Activated naive CD4-positive, alpha-beta T cell treated with anti-CD3 and anti-CD28 coated beads, Interleukin-2, amount 50 U/mL, for 24 hours (primary cell): Measurements from ENCODE around the gene CR1.
"Not testable (repeated sequence)": the region's sequence is repeated elsewhere in the genome, so short reads cannot be mapped to it uniquely, and the experiment has no call there.

ENCODE experiments used
- H3K27ac Mint-ChIP-seq: one replicate; pipeline ENCODE4 v1.8.0; 2021; ENCODE audit warnings: mild to moderate bottlenecking, mixed read lengths
- H3K27me3 Mint-ChIP-seq: one replicate; pipeline ENCODE4 v1.8.0; 2021; ENCODE audit warnings: mixed read lengths
- H3K36me3 Mint-ChIP-seq: one replicate; pipeline ENCODE4 v1.8.0; 2021; ENCODE audit warnings: mixed read lengths
- H3K4me1 Mint-ChIP-seq: one replicate; pipeline ENCODE4 v1.8.0; 2021; ENCODE audit warnings: mixed read lengths
- H3K4me3 Mint-ChIP-seq: one replicate; pipeline ENCODE4 v1.8.0; 2021; ENCODE audit warnings: mild to moderate bottlenecking, mixed read lengths
- H3K9me3 Mint-ChIP-seq: one replicate; pipeline ENCODE4 v1.8.0; 2021; ENCODE audit warnings: mixed read lengths

Gene CR1

DNA sequence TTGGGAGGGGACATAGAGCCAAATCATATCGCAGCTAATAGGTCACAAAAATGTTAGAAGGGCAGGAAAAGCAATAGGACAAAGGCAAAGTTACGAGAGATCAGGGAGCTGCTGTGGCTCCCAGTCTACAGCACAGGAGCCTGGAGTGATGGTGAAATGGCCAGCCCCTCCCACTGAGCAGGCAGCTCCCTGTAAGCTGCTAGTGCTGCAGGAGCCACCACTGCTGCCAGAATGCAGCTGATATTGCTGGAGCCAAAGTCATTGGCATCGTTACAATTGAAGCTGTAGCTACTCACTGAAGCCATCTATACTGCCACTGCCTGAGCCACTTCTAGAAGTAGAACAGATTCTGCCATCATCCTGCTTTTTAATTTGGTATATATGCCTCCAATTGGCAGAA lies 29.3 kb downstream of the CR1 start:
- H3K9me3 Mint-ChIP-seq, H3K27me3 Mint-ChIP-seq, H3K27ac Mint-ChIP-seq, H3K4me1 Mint-ChIP-seq, H3K4me3 Mint-ChIP-seq, H3K36me3 Mint-ChIP-seq: not testable (repeated sequence)

DNA sequence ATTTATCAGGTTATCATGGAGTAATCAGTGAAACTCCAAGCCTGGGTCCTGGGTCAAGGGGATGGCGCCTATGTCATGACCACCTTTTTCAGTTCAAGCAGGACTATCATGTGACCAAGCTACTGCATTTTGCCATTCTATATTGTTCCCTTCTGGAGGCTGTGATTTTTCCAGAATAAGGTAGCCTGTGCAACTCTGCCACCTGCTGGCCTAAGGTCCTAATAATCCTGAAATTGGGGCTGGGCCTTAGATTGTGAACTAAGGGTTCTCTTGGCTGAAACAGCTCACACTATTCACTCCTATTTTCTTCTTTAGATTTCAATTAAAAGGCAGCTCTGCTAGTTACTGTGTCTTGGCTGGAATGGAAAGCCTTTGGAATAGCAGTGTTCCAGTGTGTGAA lies 32.4 kb downstream of the CR1 start:
- not testable (repeated sequence) for H3K36me3 Mint-ChIP-seq, H3K4me1 Mint-ChIP-seq, H3K4me3 Mint-ChIP-seq

GRCh38 chr1:207536263-207536662 lies 40.3 kb downstream of the CR1 start:
- not testable (repeated sequence) for H3K27me3 Mint-ChIP-seq, H3K27ac Mint-ChIP-seq, H3K36me3 Mint-ChIP-seq, H3K4me3 Mint-ChIP-seq, H3K4me1 Mint-ChIP-seq, H3K9me3 Mint-ChIP-seq

More for the DNA sequence above, 32.4 kb downstream of the CR1 start:
- not testable (repeated sequence) for H3K9me3 Mint-ChIP-seq, H3K27ac Mint-ChIP-seq, H3K27me3 Mint-ChIP-seq

- not testable (repeated sequence) for H3K27me3 Mint-ChIP-seq, H3K36me3 Mint-ChIP-seq, H3K9me3 Mint-ChIP-seq, H3K4me1 Mint-ChIP-seq, H3K27ac Mint-ChIP-seq, H3K4me3 Mint-ChIP-seq
These were observed 50.9 kb downstream of the CR1 start for GRCh38 chr1:207546677-207547357.

GRCh38 chr1:207554823-207555222 lies 58.9 kb downstream of the CR1 start:
- H3K4me3 Mint-ChIP-seq, H3K4me1 Mint-ChIP-seq, H3K36me3 Mint-ChIP-seq, H3K27me3 Mint-ChIP-seq, H3K9me3 Mint-ChIP-seq, H3K27ac Mint-ChIP-seq: not testable (repeated sequence)

- H3K4me1 Mint-ChIP-seq, result no peaks in the 10 kb centered on the region
- H3K4me3 Mint-ChIP-seq, result no peak overlapping the region
- no peaks in the 10 kb centered on the region for H3K36me3 Mint-ChIP-seq
- H3K27ac Mint-ChIP-seq, result no peak overlapping the region
- H3K27me3 Mint-ChIP-seq, result no peaks in the 10 kb centered on the region
- H3K9me3 Mint-ChIP-seq, result no peaks in the 10 kb centered on the region
These were observed 69.8 kb downstream of the CR1 start for GRCh38 chr1:207565546-207566468.

- H3K9me3 Mint-ChIP-seq, H3K36me3 Mint-ChIP-seq, H3K27me3 Mint-ChIP-seq, H3K4me1 Mint-ChIP-seq, H3K27ac Mint-ChIP-seq, H3K4me3 Mint-ChIP-seq: not testable (repeated sequence)
These were observed 76.0 kb downstream of the CR1 start for GRCh38 chr1:207571926-207572325.

- H3K4me3 Mint-ChIP-seq, H3K9me3 Mint-ChIP-seq, H3K4me1 Mint-ChIP-seq, H3K27me3 Mint-ChIP-seq, H3K36me3 Mint-ChIP-seq: not testable (repeated sequence)
- H3K27ac Mint-ChIP-seq, result peak overlapping the region; percentile 24
These were observed 77.1 kb downstream of the CR1 start for GRCh38 chr1:207573074-207573473.

- H3K4me3 Mint-ChIP-seq, H3K4me1 Mint-ChIP-seq, H3K9me3 Mint-ChIP-seq, H3K27ac Mint-ChIP-seq, H3K36me3 Mint-ChIP-seq, H3K27me3 Mint-ChIP-seq: not testable (repeated sequence)
These were observed 79.4 kb downstream of the CR1 start for GRCh38 chr1:207575381-207575780.

GRCh38 chr1:207578796-207579435 lies 83.0 kb downstream of the CR1 start:
- H3K27ac Mint-ChIP-seq, result no peak overlapping the region
- no peaks in the 10 kb centered on the region for H3K36me3 Mint-ChIP-seq
- no peaks in the 10 kb centered on the region for H3K9me3 Mint-ChIP-seq
- no peaks in the 10 kb centered on the region for H3K27me3 Mint-ChIP-seq
- no peak overlapping the region for H3K4me3 Mint-ChIP-seq
- H3K4me1 Mint-ChIP-seq, result no peaks in the 10 kb centered on the region

DNA sequence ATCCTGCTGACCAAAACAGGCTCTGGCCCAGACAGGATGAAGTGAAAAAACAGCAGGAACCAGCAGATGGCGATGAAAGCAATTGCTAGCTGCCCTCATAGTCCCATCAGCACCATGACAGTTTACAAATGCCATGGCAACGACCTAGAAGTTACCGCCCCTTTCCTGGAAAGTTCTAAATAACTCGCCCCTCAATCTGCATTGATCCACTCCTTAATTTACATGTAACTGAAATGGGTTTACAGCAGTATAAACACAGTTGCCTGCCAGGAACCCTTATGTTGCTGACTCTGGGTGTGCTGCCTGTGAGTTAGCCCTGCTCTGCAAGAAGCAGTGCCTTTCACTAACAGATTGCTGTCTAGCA lies 83.5 kb downstream of the CR1 start:
- Mint-ChIP-seq H3K36me3 (no peaks in the 10 kb centered on the region), H3K9me3 (no peaks in the 10 kb centered on the region), H3K4me3 (no peak overlapping the region), H3K27ac (no peak overlapping the region), H3K27me3 (no peaks in the 10 kb centered on the region), H3K4me1 (no peaks in the 10 kb centered on the region)

- no peaks in the 10 kb centered on the region for H3K4me1 Mint-ChIP-seq
- H3K9me3 Mint-ChIP-seq, result no peaks in the 10 kb centered on the region
- no peak overlapping the region for H3K27ac Mint-ChIP-seq
- no peaks in the 10 kb centered on the region for H3K27me3 Mint-ChIP-seq
- H3K36me3 Mint-ChIP-seq, result peaks cover 1% of the 10 kb centered on the region
- no peak overlapping the region for H3K4me3 Mint-ChIP-seq
These were observed 85.7 kb downstream of the CR1 start for GRCh38 chr1:207581496-207582153.

DNA sequence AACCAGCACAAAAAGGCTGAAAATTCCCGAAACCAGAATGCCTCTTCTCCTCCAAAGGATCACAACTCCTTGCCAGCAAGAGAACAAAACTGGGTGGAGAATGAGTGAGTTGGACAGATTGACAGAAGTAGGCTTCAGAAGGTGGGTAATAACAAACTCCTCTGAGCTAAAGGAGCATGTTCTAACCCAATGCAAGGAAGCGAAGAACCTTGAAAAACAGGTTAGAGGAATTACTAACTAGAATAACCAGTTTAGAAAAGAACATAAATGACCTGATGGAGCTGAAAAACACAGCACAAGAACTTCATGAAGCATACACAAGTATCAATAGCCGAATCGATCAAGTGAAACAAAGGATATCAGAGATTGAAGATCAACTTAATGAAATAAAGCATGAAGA lies 93.5 kb downstream of the CR1 start:
- not testable (repeated sequence) for H3K9me3 Mint-ChIP-seq, H3K36me3 Mint-ChIP-seq

GRCh38 chr1:207591205-207591604 lies 95.2 kb downstream of the CR1 start:
- not testable (repeated sequence) for H3K27ac Mint-ChIP-seq, H3K4me3 Mint-ChIP-seq, H3K9me3 Mint-ChIP-seq, H3K4me1 Mint-ChIP-seq, H3K36me3 Mint-ChIP-seq
- peaks cover 22% of the 10 kb centered on the region for H3K27me3 Mint-ChIP-seq

More for the DNA sequence above, 93.5 kb downstream of the CR1 start:
- not testable (repeated sequence) for H3K4me3 Mint-ChIP-seq, H3K27ac Mint-ChIP-seq, H3K4me1 Mint-ChIP-seq
- peaks cover 17% of the 10 kb centered on the region for H3K27me3 Mint-ChIP-seq

DNA sequence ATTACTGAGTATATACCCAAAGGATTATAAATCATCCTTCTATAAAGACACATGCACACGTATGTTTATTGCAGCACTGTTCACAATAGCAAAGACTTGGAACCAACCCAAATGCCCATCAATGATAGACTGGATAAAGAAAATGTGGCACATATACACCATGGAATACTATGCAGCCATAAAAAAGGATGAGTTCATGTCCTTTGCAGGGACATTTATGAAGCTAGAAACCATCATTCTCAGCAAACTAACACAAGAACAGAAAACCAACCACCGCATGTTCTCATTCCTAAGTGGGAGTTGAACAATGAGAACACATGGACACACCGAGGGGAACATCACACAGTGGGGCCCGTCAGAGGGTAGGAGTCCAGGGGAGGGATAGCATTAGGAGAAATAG lies 98.1 kb downstream of the CR1 start:
- not testable (repeated sequence) for H3K36me3 Mint-ChIP-seq, H3K4me1 Mint-ChIP-seq, H3K4me3 Mint-ChIP-seq, H3K9me3 Mint-ChIP-seq, H3K27ac Mint-ChIP-seq
- H3K27me3 Mint-ChIP-seq, result peaks cover 17% of the 10 kb centered on the region

GRCh38 chr1:207603777-207604176 lies 107.8 kb downstream of the CR1 start:
- Mint-ChIP-seq H3K27me3 (peaks cover 4% of the 10 kb centered on the region), H3K9me3 (no peaks in the 10 kb centered on the region), H3K4me1 (no peaks in the 10 kb centered on the region), H3K27ac (no peak overlapping the region), H3K36me3 (no peaks in the 10 kb centered on the region), H3K4me3 (no peak overlapping the region)
